GM18499 (cell line): Measurements from ENCODE around the gene FZD7.

Experiments used
- ATAC-seq: cut with Tn5 transposase; IDR thresholded peaks from one replicate; pipeline ENCODE4 v1.9.1; 2021; ENCODE audit warnings: moderate number of reproducible peaks; ENCODE audit not compliant: insufficient read depth, unreplicated experiment

FZD7 gene

GRCh38 chr2:202009019-202009481 is 24.6 kb upstream of the FZD7 start:
- ATAC-seq = no peak

GRCh38 chr2:202009581-202009980 is 24.1 kb upstream of the FZD7 start:
- ATAC-seq = no peak

- no peak for ATAC-seq
Observed at GRCh38 chr2:202014318-202014717, 19.3 kb upstream of the FZD7 start.

GRCh38 chr2:202014759-202015211 is 18.9 kb upstream of the FZD7 start:
- no peak for ATAC-seq

- no peak for ATAC-seq
Observed at GRCh38 chr2:202015471-202015870, 18.2 kb upstream of the FZD7 start.

GRCh38 chr2:202016579-202017227 is 17.0 kb upstream of the FZD7 start:
- no peak for ATAC-seq

- no peak for ATAC-seq
Observed at GRCh38 chr2:202017940-202018339, 15.7 kb upstream of the FZD7 start.

- ATAC-seq = no peak
Observed at GRCh38 chr2:202018950-202019349, 14.7 kb upstream of the FZD7 start.

GRCh38 chr2:202019689-202020450 is 13.8 kb upstream of the FZD7 start:
- no peak for ATAC-seq

- no peak for ATAC-seq
Observed at GRCh38 chr2:202022755-202023154, 10.9 kb upstream of the FZD7 start.

- ATAC-seq = no peak
Observed at GRCh38 chr2:202023198-202023903, 10.3 kb upstream of the FZD7 start.

GRCh38 chr2:202023904-202024266 is 9.8 kb upstream of the FZD7 start:
- no peak for ATAC-seq

GRCh38 chr2:202024871-202025270 is 8.8 kb upstream of the FZD7 start:
- no peak for ATAC-seq

- ATAC-seq = no peak
Observed at GRCh38 chr2:202025816-202026215, 7.8 kb upstream of the FZD7 start.

GRCh38 chr2:202026507-202026906 is 7.1 kb upstream of the FZD7 start:
- ATAC-seq = no peak

- no peak for ATAC-seq
Observed at GRCh38 chr2:202030691-202031090, 3.0 kb upstream of the FZD7 start.

- ATAC-seq = no peak
Observed at GRCh38 chr2:202031246-202031951, 2.3 kb upstream of the FZD7 start.

GRCh38 chr2:202032846-202033316 is 774 bp upstream of the FZD7 start:
- no peak for ATAC-seq

- no peak for ATAC-seq
Observed at GRCh38 chr2:202034249-202035088, 814 bp downstream of the FZD7 start.
